WTC11 (cell line): ENCODE data around the gene DNAI1. TPM values are rescaled to one million over a fixed set of nuclear protein-coding genes. Genes with fewer than 3 reads are reported as not detected.

ENCODE experiments used
- ATAC-seq: fragments of 200-7000 bp; cut with Tn5 transposase; 2 replicates; pipeline ENCODE4 v1.10.0; 2021; ENCODE audit warnings: mild to moderate bottlenecking, moderate library complexity
- CTCF ChIA-PET: fragments of 300-600 bp; sonication (Branson Sonifier 250); formaldehyde crosslinking; loops from one replicate; lab custom pipeline; 2021; ENCODE audit warnings: antibody characterized with exemption; lab: Charles Lee
- POLR2A ChIA-PET: fragments of 350-600 bp; sonication (Branson Sonifier 250); formaldehyde crosslinking; loops from one replicate; lab custom pipeline; 2021; ENCODE audit warnings: antibody characterized with exemption; lab: Charles Lee
- DNase-seq: peaks from one replicate; pipeline ENCODE4 v3.0.0; 2021; ENCODE audit warnings: low spot score
- H3K27ac Mint-ChIP-seq: 2 replicates; pipeline ENCODE4 v1.8.0; 2021; ENCODE audit warnings: mixed read lengths
- H3K27me3 Mint-ChIP-seq: 2 replicates; pipeline ENCODE4 v1.8.0; 2021; ENCODE audit warnings: low read depth, mild to moderate bottlenecking, moderate library complexity, mixed read lengths
- H3K36me3 Mint-ChIP-seq: 2 replicates; pipeline ENCODE4 v1.8.0; 2021; ENCODE audit warnings: mixed read lengths
- H3K4me1 Mint-ChIP-seq: 2 replicates; pipeline ENCODE4 v1.8.0; 2022; ENCODE audit warnings: mixed read lengths
- H3K4me3 Mint-ChIP-seq: 2 replicates; pipeline ENCODE4 v1.8.0; 2021; ENCODE audit warnings: mild to moderate bottlenecking, moderate library complexity, mixed read lengths
- H3K9me3 Mint-ChIP-seq: 2 replicates; pipeline ENCODE4 v1.8.0; 2021; ENCODE audit warnings: mixed read lengths
- CBFB ChIP-seq: sonication (generic); formaldehyde crosslinking; IDR thresholded peaks from 2 replicates; pipeline ENCODE4 v1.8.1; 2022; ENCODE audit warnings: mild to moderate bottlenecking, low read depth, missing genetic modification reagents
- ESRRA ChIP-seq: sonication (generic); formaldehyde crosslinking; IDR thresholded peaks from 2 replicates; pipeline ENCODE4 v1.8.1; 2022; ENCODE audit warnings: mild to moderate bottlenecking, missing genetic modification reagents, borderline replicate concordance
- FOXJ3 ChIP-seq: sonication (generic); formaldehyde crosslinking; IDR thresholded peaks from 2 replicates; pipeline ENCODE4 v1.9.0; 2021; ENCODE audit warnings: missing genetic modification reagents, mild to moderate bottlenecking, borderline replicate concordance
- FOXK1 ChIP-seq: sonication (generic); formaldehyde crosslinking; IDR thresholded peaks from 2 replicates; pipeline ENCODE4 v1.8.0; 2022; ENCODE audit warnings: mild to moderate bottlenecking, moderate library complexity, missing genetic modification reagents
- GABPB1 ChIP-seq: sonication (generic); formaldehyde crosslinking; IDR thresholded peaks from 2 replicates; pipeline ENCODE4 v1.8.1; 2023; ENCODE audit warnings: mild to moderate bottlenecking, missing genetic modification reagents
- GTF2I ChIP-seq: fragments of 250-450 bp; sonication (Bioruptor Pico); conservative IDR thresholded peaks from 2 replicates; pipeline ENCODE4 v1.4.0; 2021; ENCODE audit warnings: mild to moderate bottlenecking
- JUN ChIP-seq: sonication (generic); formaldehyde crosslinking; IDR thresholded peaks from 2 replicates; pipeline ENCODE4 v1.8.0; 2023; ENCODE audit warnings: mild to moderate bottlenecking, missing genetic modification reagents
- NFE2L1 ChIP-seq: sonication (generic); formaldehyde crosslinking; IDR thresholded peaks from 2 replicates; pipeline ENCODE4 v1.8.1; 2023; ENCODE audit warnings: missing genetic modification reagents
- NFYB ChIP-seq: sonication (generic); formaldehyde crosslinking; conservative IDR thresholded peaks from 2 replicates; pipeline ENCODE4 v1.8.0; 2022; ENCODE audit warnings: low read depth, missing genetic modification reagents
- PRRX2 ChIP-seq: fragments of 250-450 bp; sonication (Bioruptor Pico); IDR thresholded peaks from 2 replicates; pipeline ENCODE4 v1.8.0; 2021; ENCODE audit warnings: mild to moderate bottlenecking
- RORB ChIP-seq: fragments of 250-450 bp; sonication (Bioruptor Pico); IDR thresholded peaks from 2 replicates; pipeline ENCODE4 v1.9.0; 2021; ENCODE audit warnings: mild to moderate bottlenecking
- SMAD3 ChIP-seq: sonication (generic); formaldehyde crosslinking; IDR thresholded peaks from 2 replicates; pipeline ENCODE4 v1.8.0; 2022; ENCODE audit warnings: missing genetic modification reagents, mild to moderate bottlenecking, borderline replicate concordance
- SMAD4 ChIP-seq: sonication (generic); formaldehyde crosslinking; IDR thresholded peaks from 2 replicates; pipeline ENCODE4 v1.8.0; 2022; ENCODE audit warnings: mild to moderate bottlenecking, missing genetic modification reagents
- TCF7 ChIP-seq: sonication (generic); formaldehyde crosslinking; IDR thresholded peaks from 2 replicates; pipeline ENCODE4 v1.8.0; 2022; ENCODE audit warnings: mild to moderate bottlenecking, low read depth, missing genetic modification reagents, moderate library complexity
- ZNF423 ChIP-seq: fragments of 250-450 bp; sonication (Bioruptor Pico); IDR thresholded peaks from 2 replicates; pipeline ENCODE4 v2.1.2; 2022; ENCODE audit warnings: mild to moderate bottlenecking, moderate library complexity
- ZNF671 ChIP-seq: fragments of 250-450 bp; sonication (Bioruptor Pico); IDR thresholded peaks from 2 replicates; pipeline ENCODE4 v1.8.0; 2021; ENCODE audit warnings: mild to moderate bottlenecking
- total RNA-seq: library from RNA; stranded (reverse); gene quantifications from 3 replicates; pipeline ENCODE4 v1.2.3, GENCODE V29; 2021
- TF ChIP-seq, protein P1 (sequence below): fragments of 250-450 bp; sonication (Bioruptor Pico); IDR thresholded peaks from 2 replicates; pipeline ENCODE4 v1.9.0; 2021; ENCODE audit warnings: mild to moderate bottlenecking, borderline replicate concordance
- TF ChIP-seq, protein P2 (sequence below): sonication (generic); formaldehyde crosslinking; IDR thresholded peaks from 2 replicates; pipeline ENCODE4 v1.8.0; 2022; ENCODE audit warnings: mild to moderate bottlenecking, missing genetic modification reagents
- TF ChIP-seq, protein P3 (sequence below): sonication (generic); formaldehyde crosslinking; IDR thresholded peaks from 2 replicates; pipeline ENCODE4 v1.8.1; 2023; ENCODE audit warnings: mild to moderate bottlenecking, moderate library complexity, missing genetic modification reagents
- TF ChIP-seq, protein P4 (sequence below): sonication (generic); formaldehyde crosslinking; IDR thresholded peaks from 2 replicates; pipeline ENCODE4 v1.8.1; 2023; ENCODE audit warnings: mild to moderate bottlenecking, missing genetic modification reagents
- TF ChIP-seq, protein P5 (sequence below): sonication (generic); formaldehyde crosslinking; IDR thresholded peaks from 2 replicates; pipeline ENCODE4 v1.8.0; 2022; ENCODE audit warnings: mild to moderate bottlenecking, missing genetic modification reagents
- TF ChIP-seq, protein P6 (sequence below): sonication (generic); formaldehyde crosslinking; conservative IDR thresholded peaks from 2 replicates; pipeline ENCODE4 v1.8.1; 2022; ENCODE audit warnings: mild to moderate bottlenecking, missing genetic modification reagents
- TF ChIP-seq, protein P7 (sequence below): fragments of 250-450 bp; sonication (Bioruptor Pico); IDR thresholded peaks from 2 replicates; pipeline ENCODE4 v1.8.0; 2021; ENCODE audit warnings: mild to moderate bottlenecking

DNAI1 gene
- total RNA-seq, 1 experiment from 2014 or later: 2.1 TPM

DNA sequence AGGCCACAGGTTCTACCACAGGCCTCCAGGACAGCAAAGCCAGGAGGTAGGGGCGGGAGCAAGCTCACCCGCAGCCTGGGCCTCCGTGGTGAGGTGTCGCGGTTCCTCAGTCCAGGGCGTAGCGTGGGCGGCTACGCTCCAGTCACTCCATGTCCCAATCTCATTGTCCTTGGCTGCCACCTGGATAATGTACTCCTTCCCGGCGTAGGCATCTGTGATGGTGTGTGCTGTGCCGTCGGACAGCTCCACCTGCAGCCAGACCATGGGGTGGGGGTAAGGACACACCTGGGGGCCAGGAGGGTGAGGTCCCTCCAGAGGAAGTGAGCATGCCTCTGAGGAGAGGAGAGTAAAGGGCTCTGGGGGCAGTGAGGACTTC lies 94.0 kb downstream of the DNAI1 start:
- no peak overlapping the region for H3K27ac Mint-ChIP-seq
- POLR2A ChIA-PET: no interaction called here
- H3K4me1 Mint-ChIP-seq: peaks cover 24% of the 10 kb centered on the region
- CTCF ChIA-PET: interaction anchor here (1.2 to 8.0 kb wide), 3 partner anchors 33 to 51 kb away, joined by 3 to 192 read pairs (median 16); no protein-coding TSS in a partner anchor
- no peak for ATAC-seq
- TF ChIP-seq CBFB (no peak), SMAD4 (CRISPR knock-in tag) (no peak), FOXK1 (CRISPR knock-in tag) (no peak), PRRX2 (no peak), JUN (no peak), ZNF423 (CRISPR knock-in tag) (no peak), ZNF671 (CRISPR knock-in tag) (no peak), GTF2I (CRISPR knock-in tag) (no peak), TCF7 (CRISPR knock-in tag) (no peak), ESRRA (no peak)
- TF ChIP-seq, protein P1, sequence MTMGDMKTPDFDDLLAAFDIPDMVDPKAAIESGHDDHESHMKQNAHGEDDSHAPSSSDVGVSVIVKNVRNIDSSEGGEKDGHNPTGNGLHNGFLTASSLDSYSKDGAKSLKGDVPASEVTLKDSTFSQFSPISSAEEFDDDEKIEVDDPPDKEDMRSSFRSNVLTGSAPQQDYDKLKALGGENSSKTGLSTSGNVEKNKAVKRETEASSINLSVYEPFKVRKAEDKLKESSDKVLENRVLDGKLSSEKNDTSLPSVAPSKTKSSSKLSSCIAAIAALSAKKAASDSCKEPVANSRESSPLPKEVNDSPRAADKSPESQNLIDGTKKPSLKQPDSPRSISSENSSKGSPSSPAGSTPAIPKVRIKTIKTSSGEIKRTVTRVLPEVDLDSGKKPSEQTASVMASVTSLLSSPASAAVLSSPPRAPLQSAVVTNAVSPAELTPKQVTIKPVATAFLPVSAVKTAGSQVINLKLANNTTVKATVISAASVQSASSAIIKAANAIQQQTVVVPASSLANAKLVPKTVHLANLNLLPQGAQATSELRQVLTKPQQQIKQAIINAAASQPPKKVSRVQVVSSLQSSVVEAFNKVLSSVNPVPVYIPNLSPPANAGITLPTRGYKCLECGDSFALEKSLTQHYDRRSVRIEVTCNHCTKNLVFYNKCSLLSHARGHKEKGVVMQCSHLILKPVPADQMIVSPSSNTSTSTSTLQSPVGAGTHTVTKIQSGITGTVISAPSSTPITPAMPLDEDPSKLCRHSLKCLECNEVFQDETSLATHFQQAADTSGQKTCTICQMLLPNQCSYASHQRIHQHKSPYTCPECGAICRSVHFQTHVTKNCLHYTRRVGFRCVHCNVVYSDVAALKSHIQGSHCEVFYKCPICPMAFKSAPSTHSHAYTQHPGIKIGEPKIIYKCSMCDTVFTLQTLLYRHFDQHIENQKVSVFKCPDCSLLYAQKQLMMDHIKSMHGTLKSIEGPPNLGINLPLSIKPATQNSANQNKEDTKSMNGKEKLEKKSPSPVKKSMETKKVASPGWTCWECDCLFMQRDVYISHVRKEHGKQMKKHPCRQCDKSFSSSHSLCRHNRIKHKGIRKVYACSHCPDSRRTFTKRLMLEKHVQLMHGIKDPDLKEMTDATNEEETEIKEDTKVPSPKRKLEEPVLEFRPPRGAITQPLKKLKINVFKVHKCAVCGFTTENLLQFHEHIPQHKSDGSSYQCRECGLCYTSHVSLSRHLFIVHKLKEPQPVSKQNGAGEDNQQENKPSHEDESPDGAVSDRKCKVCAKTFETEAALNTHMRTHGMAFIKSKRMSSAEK (CRISPR knock-in tag): no peak
- TF ChIP-seq, protein P2, sequence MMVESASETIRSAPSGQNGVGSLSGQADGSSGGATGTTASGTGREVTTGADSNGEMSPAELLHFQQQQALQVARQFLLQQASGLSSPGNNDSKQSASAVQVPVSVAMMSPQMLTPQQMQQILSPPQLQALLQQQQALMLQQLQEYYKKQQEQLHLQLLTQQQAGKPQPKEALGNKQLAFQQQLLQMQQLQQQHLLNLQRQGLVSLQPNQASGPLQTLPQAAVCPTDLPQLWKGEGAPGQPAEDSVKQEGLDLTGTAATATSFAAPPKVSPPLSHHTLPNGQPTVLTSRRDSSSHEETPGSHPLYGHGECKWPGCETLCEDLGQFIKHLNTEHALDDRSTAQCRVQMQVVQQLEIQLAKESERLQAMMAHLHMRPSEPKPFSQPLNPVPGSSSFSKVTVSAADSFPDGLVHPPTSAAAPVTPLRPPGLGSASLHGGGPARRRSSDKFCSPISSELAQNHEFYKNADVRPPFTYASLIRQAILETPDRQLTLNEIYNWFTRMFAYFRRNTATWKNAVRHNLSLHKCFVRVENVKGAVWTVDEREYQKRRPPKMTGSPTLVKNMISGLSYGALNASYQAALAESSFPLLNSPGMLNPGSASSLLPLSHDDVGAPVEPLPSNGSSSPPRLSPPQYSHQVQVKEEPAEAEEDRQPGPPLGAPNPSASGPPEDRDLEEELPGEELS: no peak
- TF ChIP-seq, protein P3, sequence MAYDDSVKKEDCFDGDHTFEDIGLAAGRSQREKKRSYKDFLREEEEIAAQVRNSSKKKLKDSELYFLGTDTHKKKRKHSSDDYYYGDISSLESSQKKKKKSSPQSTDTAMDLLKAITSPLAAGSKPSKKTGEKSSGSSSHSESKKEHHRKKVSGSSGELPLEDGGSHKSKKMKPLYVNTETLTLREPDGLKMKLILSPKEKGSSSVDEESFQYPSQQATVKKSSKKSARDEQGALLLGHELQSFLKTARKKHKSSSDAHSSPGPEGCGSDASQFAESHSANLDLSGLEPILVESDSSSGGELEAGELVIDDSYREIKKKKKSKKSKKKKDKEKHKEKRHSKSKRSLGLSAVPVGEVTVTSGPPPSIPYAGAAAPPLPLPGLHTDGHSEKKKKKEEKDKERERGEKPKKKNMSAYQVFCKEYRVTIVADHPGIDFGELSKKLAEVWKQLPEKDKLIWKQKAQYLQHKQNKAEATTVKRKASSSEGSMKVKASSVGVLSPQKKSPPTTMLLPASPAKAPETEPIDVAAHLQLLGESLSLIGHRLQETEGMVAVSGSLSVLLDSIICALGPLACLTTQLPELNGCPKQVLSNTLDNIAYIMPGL: no peak
- TF ChIP-seq, protein P4, sequence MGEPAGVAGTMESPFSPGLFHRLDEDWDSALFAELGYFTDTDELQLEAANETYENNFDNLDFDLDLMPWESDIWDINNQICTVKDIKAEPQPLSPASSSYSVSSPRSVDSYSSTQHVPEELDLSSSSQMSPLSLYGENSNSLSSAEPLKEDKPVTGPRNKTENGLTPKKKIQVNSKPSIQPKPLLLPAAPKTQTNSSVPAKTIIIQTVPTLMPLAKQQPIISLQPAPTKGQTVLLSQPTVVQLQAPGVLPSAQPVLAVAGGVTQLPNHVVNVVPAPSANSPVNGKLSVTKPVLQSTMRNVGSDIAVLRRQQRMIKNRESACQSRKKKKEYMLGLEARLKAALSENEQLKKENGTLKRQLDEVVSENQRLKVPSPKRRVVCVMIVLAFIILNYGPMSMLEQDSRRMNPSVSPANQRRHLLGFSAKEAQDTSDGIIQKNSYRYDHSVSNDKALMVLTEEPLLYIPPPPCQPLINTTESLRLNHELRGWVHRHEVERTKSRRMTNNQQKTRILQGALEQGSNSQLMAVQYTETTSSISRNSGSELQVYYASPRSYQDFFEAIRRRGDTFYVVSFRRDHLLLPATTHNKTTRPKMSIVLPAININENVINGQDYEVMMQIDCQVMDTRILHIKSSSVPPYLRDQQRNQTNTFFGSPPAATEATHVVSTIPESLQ: no peak
- TF ChIP-seq, protein P5, sequence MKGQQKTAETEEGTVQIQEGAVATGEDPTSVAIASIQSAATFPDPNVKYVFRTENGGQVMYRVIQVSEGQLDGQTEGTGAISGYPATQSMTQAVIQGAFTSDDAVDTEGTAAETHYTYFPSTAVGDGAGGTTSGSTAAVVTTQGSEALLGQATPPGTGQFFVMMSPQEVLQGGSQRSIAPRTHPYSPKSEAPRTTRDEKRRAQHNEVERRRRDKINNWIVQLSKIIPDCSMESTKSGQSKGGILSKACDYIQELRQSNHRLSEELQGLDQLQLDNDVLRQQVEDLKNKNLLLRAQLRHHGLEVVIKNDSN (CRISPR knock-in tag): no peak
- TF ChIP-seq, all 79 proteins: peak for 0
- no peaks in the 10 kb centered on the region for H3K36me3 Mint-ChIP-seq
- no peaks in the 10 kb centered on the region for H3K9me3 Mint-ChIP-seq
- no peak for DNase-seq
- no peak overlapping the region for H3K4me3 Mint-ChIP-seq
- H3K27me3 Mint-ChIP-seq: peaks cover 3% of the 10 kb centered on the region; the same call in 1 of the 2 replicates

DNA sequence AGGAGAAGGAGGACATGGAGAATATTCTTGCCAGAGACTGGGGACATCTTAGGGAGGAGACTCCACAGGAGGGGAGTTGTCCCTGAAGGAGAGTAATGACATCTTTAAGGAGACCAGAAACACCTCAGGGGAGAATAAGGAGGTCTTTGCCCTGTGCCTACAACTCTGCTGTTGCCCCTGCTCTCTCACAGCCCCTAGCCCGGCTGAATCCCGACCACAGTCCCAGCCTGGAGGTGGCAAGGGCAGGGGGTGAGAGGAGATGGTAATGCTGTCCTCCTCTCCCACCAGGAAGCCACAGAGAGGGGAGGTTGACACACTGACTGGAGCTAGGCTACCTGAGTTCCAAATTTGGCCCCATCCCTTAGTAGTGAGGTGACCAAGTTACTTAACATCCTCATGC lies 94.4 kb downstream of the DNAI1 start:
- TF ChIP-seq GABPB1 (no peak), FOXK1 (CRISPR knock-in tag) (no peak), FOXJ3 (CRISPR knock-in tag) (no peak), SMAD3 (CRISPR knock-in tag) (no peak), RORB (CRISPR knock-in tag) (no peak), NFE2L1 (CRISPR knock-in tag) (no peak), NFYB (CRISPR knock-in tag) (no peak)
- TF ChIP-seq, protein P6, sequence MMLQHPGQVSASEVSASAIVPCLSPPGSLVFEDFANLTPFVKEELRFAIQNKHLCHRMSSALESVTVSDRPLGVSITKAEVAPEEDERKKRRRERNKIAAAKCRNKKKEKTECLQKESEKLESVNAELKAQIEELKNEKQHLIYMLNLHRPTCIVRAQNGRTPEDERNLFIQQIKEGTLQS: no peak
- TF ChIP-seq, protein P7, sequence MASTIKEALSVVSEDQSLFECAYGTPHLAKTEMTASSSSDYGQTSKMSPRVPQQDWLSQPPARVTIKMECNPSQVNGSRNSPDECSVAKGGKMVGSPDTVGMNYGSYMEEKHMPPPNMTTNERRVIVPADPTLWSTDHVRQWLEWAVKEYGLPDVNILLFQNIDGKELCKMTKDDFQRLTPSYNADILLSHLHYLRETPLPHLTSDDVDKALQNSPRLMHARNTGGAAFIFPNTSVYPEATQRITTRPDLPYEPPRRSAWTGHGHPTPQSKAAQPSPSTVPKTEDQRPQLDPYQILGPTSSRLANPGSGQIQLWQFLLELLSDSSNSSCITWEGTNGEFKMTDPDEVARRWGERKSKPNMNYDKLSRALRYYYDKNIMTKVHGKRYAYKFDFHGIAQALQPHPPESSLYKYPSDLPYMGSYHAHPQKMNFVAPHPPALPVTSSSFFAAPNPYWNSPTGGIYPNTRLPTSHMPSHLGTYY (CRISPR knock-in tag): no peak
- CTCF ChIA-PET: interaction anchor here (1.2 to 8.0 kb wide), 3 partner anchors 33 to 50 kb away, joined by 3 to 192 read pairs (median 16); no protein-coding TSS in a partner anchor
- DNase-seq: no peak
- POLR2A ChIA-PET: no interaction called here
- Mint-ChIP-seq H3K27ac (no peak overlapping the region), H3K36me3 (no peaks in the 10 kb centered on the region), H3K9me3 (no peaks in the 10 kb centered on the region), H3K4me1 (peaks cover 24% of the 10 kb centered on the region), H3K4me3 (no peak overlapping the region), H3K27me3 (peaks cover 3% of the 10 kb centered on the region; the same call in 1 of the 2 replicates)
- ATAC-seq: no peak
